GM18498 (cell line): Measurements from ENCODE around the gene LCN2.

ENCODE experiments used
- ATAC-seq: cut with Tn5 transposase; IDR thresholded peaks from one replicate; pipeline ENCODE4 v1.9.1; 2021; ENCODE audit warnings: mild to moderate bottlenecking, moderate library complexity; ENCODE audit not compliant: unreplicated experiment

LCN2 gene

DNA sequence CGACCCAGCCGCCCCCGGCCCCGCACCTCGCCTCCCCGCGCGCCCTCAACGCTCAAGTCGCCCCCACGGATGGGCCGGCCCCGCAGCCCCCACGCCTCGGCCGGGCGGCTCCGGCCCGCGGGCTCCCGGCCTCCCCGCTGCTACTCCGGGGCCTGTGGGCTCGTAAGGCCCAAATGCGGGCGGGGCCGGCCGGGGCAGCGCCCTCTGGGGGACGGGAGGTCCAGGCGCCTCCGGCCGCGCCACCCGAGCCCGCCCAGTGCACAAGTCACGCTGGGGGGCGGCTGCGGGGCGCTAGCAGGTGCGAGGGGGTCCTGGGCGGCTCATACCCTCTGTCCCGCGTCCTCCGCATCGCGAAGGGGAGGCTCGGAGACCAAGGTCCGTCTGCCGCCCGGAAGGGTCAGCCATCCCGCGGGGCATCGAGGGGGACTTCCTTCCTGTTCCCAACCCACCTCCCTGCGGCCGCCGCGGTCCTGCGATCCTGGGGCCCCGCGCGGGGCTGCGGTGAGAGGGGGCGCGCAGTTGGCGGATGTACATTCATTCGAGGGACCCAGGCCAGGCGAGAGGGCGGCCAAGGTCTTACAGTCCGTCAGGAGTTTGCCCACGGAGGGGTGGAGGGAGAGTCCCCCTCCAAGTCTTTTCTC, 42.3 kb downstream of the LCN2 start, which contains the start of gene CIZ1:
CIZ1 (minus strand) TSS at position 167 of the 641 bp plus-strand sequence. CDS start 715 bp downstream, outside the sequence.
- peak; percentile 84 for ATAC-seq

GRCh38 chr9:128192601-128193371, 43.5 kb downstream of the LCN2 start:
- ATAC-seq = peak; percentile 63

- ATAC-seq = no peak
Observed at GRCh38 chr9:128193469-128194096, 44.3 kb downstream of the LCN2 start.

GRCh38 chr9:128201441-128202369, 52.5 kb downstream of the LCN2 start:
- no peak for ATAC-seq

GRCh38 chr9:128202648-128203023, 53.4 kb downstream of the LCN2 start:
- ATAC-seq = no peak
